ENCODE results near the gene ABHD3.
"Not testable (repeated sequence)": the region's sequence is repeated elsewhere in the genome, so short reads cannot be mapped to it uniquely, and the experiment has no call there.

The ABHD3 gene

GRCh38 chr18:21686282-21687105, 18.1 kb downstream of the ABHD3 start:
- no peak for DNase-seq (ENCODE audit: low read depth in 1 of 2, low spot score in 1 of 2)
- TF ChIP-seq JUND (IDR thresholded peaks at IDR 0.05; ENCODE audit: low read depth): no peak
- in situ Hi-C loops (cut with HindIII; ENCODE audit: low pct_unique_long_range_greater_than_20kb, low sequenced_read_pairs): no loop called here

DNA sequence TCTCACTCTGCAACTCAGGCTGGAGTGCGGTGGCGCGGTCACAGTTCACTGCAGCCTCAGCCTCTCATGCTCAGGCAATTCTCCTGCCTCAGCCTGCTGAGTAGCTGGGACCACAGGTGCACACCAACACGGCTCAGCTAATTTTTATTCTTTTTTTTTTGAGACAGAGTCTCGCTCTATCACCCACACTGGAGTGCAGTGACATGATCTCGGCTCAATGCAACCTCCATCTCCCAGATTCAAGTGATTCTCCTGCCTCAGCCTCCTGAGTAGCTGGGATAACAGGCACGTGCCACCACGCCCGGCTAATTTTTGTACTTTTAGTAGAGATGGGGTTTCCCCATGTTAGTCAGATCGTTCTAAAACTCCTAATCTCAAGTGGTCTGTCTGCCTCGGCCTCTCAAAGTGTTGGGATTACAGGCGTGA, 19.0 kb downstream of the ABHD3 start:
- in situ Hi-C loops (cut with HindIII; ENCODE audit: low pct_unique_long_range_greater_than_20kb, low sequenced_read_pairs); DNase-seq (ENCODE audit: low read depth in 1 of 2, low spot score in 1 of 2): not testable (repeated sequence)

DNA sequence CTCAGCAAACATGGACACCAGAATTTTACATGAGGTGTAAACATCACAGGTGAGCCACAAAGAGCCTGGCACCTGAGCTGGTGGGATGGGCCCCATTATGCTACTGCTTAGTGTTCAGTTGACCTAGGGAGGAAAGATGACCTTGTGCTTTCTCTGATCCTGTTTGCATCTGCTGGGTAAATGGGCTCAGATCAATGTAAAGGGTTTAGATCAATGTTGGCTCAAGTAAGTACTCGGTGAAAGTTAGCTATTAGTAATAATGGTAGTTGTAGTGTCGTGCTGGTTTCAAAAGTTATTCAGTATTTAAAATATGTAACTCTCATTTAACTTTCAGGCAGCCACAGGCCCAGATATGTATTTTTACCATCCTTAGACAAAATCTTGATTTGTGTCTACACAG, 19.8 kb downstream of the ABHD3 start:
- in situ Hi-C loops (cut with HindIII; ENCODE audit: low pct_unique_long_range_greater_than_20kb, low sequenced_read_pairs): no loop called here
- no peak for DNase-seq (ENCODE audit: low read depth in 1 of 2, low spot score in 1 of 2)

GRCh38 chr18:21682371-21683051, 22.1 kb downstream of the ABHD3 start:
- in situ Hi-C loops (cut with HindIII; ENCODE audit: low pct_unique_long_range_greater_than_20kb, low sequenced_read_pairs): no loop called here
- DNase-seq (ENCODE audit: low read depth in 1 of 2, low spot score in 1 of 2): peak in 1 of 2 experiments; percentile 27
- TF ChIP-seq JUND (IDR thresholded peaks at IDR 0.05; ENCODE audit: low read depth): no peak

More for the DNA sequence above, 19.8 kb downstream of the ABHD3 start:
- no peak for TF ChIP-seq JUND (IDR thresholded peaks at IDR 0.05; ENCODE audit: low read depth)

DNA sequence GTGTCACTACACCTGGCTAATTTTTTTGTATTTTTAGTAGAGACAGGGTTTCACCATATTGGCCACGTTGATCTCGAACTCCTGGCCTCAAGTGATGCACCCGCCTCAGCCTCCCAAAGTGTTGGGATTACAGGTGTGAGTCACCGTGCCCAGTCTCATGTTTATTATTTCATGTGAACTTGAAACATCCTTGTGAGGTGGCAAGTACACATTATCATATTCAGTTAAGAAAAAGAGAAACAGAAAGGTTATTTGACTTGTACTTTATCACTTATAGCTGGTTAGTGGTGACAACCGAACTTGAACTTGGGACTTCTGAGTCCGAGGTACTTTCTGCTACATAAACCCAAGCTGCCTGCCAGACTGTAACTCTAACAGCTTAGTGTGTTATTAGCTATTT, 24.4 kb downstream of the ABHD3 start:
- in situ Hi-C loops (cut with HindIII; ENCODE audit: low pct_unique_long_range_greater_than_20kb, low sequenced_read_pairs): no loop called here
- no peak for TF ChIP-seq JUND (IDR thresholded peaks at IDR 0.05; ENCODE audit: low read depth)
- no peak for DNase-seq (ENCODE audit: low read depth in 1 of 2, low spot score in 1 of 2)

GRCh38 chr18:21678859-21679258, 25.7 kb downstream of the ABHD3 start:
- TF ChIP-seq JUND (IDR thresholded peaks at IDR 0.05; ENCODE audit: low read depth): no peak
- no peak for DNase-seq (ENCODE audit: low read depth in 1 of 2, low spot score in 1 of 2)
- in situ Hi-C loops (cut with HindIII; ENCODE audit: low pct_unique_long_range_greater_than_20kb, low sequenced_read_pairs): no loop called here

- in situ Hi-C loops (cut with HindIII; ENCODE audit: low pct_unique_long_range_greater_than_20kb, low sequenced_read_pairs); DNase-seq (ENCODE audit: low read depth in 1 of 2, low spot score in 1 of 2): not testable (repeated sequence)
Observed at GRCh38 chr18:21675354-21675753, 29.2 kb downstream of the ABHD3 start.

DNA sequence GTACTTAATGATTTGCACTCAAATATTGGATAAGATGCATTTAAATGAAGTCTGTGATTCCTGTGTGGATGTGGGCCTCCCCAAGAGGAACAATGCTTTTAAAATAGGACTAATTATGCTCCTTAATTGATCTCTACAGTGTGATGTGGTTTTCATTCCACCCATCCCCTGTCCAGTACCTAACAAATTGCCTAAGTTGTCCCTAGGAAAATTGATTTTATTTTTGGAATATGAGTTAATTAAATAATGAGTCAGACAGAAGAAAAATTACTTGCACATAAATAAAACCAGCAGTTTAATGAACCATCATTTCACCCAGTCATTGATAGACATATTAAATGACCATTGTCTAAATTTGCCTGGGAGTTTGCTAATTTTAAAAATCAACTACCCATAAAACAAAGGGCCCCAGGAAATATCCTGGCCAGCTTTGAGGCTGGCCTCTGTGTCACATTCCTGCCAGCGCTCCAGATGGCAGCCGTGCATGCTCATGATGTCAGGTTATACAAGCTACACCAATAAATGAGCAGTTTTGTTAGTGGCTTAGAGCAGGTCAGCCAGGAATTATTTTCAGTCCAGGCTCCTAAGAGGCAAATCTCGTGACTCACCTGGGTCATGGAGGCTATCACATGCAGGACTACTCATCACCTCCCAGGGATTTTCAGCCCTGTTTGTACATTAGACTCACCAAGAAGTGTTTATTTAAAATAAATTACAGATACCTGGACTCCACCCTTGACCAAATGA, 31.9 kb downstream of the ABHD3 start:
- DNase-seq (ENCODE audit: low read depth in 1 of 2, low spot score in 1 of 2): peak in 1 of 2 experiments; percentile 30
- in situ Hi-C loops (cut with HindIII; ENCODE audit: low pct_unique_long_range_greater_than_20kb, low sequenced_read_pairs): no loop called here
- TF ChIP-seq JUND (IDR thresholded peaks at IDR 0.05; ENCODE audit: low read depth): no peak

DNA sequence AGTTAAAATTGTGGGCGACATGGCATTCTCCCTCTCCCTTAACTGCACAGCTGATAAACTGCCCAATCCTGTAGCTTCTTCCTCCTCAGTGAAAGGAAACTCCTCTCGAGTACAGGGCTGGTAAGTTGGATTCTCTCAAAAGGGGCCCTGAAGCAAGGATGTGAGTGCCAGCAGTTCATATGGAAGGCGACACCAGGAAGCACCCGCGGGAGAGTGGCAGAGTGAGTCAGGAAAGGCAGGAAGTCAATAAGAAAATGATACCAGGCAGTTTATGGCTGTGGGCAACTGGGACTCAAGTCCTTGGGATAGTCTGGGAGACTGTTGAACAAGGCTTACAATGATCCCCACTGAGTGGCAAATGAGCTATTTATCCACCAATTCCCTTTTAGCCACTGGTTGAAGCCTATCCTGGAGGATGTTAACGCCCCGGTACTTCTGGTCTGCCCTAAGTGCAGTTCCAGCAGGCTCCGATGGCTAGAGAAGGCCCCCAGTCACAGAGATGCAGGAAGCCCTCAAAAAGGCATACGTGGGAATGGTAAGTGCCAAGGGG, 34.8 kb downstream of the ABHD3 start:
- DNase-seq (ENCODE audit: low read depth in 1 of 2, low spot score in 1 of 2): peak in 1 of 2 experiments; percentile 28
- in situ Hi-C loops (cut with HindIII; ENCODE audit: low pct_unique_long_range_greater_than_20kb, low sequenced_read_pairs): no loop called here
- no peak for TF ChIP-seq JUND (IDR thresholded peaks at IDR 0.05; ENCODE audit: low read depth)

GRCh38 chr18:21664069-21664468, 40.5 kb downstream of the ABHD3 start:
- in situ Hi-C loops (cut with HindIII; ENCODE audit: low pct_unique_long_range_greater_than_20kb, low sequenced_read_pairs): no loop called here
- TF ChIP-seq JUND (IDR thresholded peaks at IDR 0.05; ENCODE audit: low read depth): no peak
- DNase-seq (ENCODE audit: low read depth in 1 of 2, low spot score in 1 of 2): no peak

GRCh38 chr18:21663578-21663977, 41.0 kb downstream of the ABHD3 start:
- TF ChIP-seq JUND (IDR thresholded peaks at IDR 0.05; ENCODE audit: low read depth): no peak
- DNase-seq (ENCODE audit: low read depth in 1 of 2, low spot score in 1 of 2): no peak
- in situ Hi-C loops (cut with HindIII; ENCODE audit: low pct_unique_long_range_greater_than_20kb, low sequenced_read_pairs): no loop called here

- DNase-seq (ENCODE audit: low read depth in 1 of 2, low spot score in 1 of 2): no peak
- in situ Hi-C loops (cut with HindIII; ENCODE audit: low pct_unique_long_range_greater_than_20kb, low sequenced_read_pairs): no loop called here
- TF ChIP-seq JUND (IDR thresholded peaks at IDR 0.05; ENCODE audit: low read depth): no peak
Observed at GRCh38 chr18:21662581-21662980, 42.0 kb downstream of the ABHD3 start.

Data from T47D (cell line).